GM12878 (cell line): Measurements from ENCODE around the gene ATF7. TPM values are rescaled to one million over a fixed set of nuclear protein-coding genes. Genes with fewer than 3 reads are reported as not detected.

Experiments used
- ATF7 ChIP-seq: fragments of 450-650 bp; IDR thresholded peaks from 2 replicates; pipeline ENCODE4 v1.6.1; 2016; ENCODE audit warnings: low read depth, mild to moderate bottlenecking
- BHLHE40 ChIP-seq, 2 experiments: fragments of 450-650 bp in 1 of 2; IDR thresholded peaks; 2 replicates each; pipeline ENCODE4 v1.6.1; 2011 to 2017; ENCODE audit warnings: low read depth in 2 of 2, borderline replicate concordance in 1 of 2, improper control_type of control experiment in 1 of 2, low read length in 1 of 2, mild to moderate bottlenecking in 1 of 2
- CREM ChIP-seq: IDR thresholded peaks from 2 replicates; pipeline ENCODE4 v1.6.1; 2014; ENCODE audit warnings: antibody characterized with exemption, low read depth
- EP300 ChIP-seq, 2 experiments: fragments of 150-350 bp in 1 of 2; IDR thresholded peaks; 2 replicates each; pipeline ENCODE4 v1.6.1; 2011 to 2012; ENCODE audit warnings: low read depth in 2 of 2, low read length in 2 of 2, borderline replicate concordance in 1 of 2, improper control_type of control experiment in 1 of 2, inconsistent platforms in 1 of 2; ENCODE audit not compliant: control insufficient read depth in 1 of 2
- ETV6 ChIP-seq, 2 experiments: fragments of 450-650 bp in 1 of 2; IDR thresholded peaks in 1 of 2; conservative IDR thresholded peaks in 1 of 2; 2 replicates each; pipeline ENCODE4 v1.6.1; 2014; ENCODE audit warnings: antibody characterized with exemption in 1 of 2, borderline replicate concordance in 1 of 2, low read depth in 1 of 2, mild to moderate bottlenecking in 1 of 2, moderate library complexity in 1 of 2
- HDAC6 ChIP-seq: fragments of 200-600 bp; sonication (generic); IDR thresholded peaks from one replicate; pipeline ENCODE4 v1.8.0; 2017; ENCODE audit warnings: antibody characterized with exemption; ENCODE audit not compliant: unreplicated experiment
- IKZF1 ChIP-seq: fragments of 450-650 bp; conservative IDR thresholded peaks from 2 replicates; pipeline ENCODE4 v1.6.1; 2017; ENCODE audit warnings: antibody characterized with exemption, mild to moderate bottlenecking
- MTA2 ChIP-seq: fragments of 450-650 bp; IDR thresholded peaks from 2 replicates; pipeline ENCODE4 v1.6.1; 2016; ENCODE audit warnings: low read depth, mild to moderate bottlenecking, moderate library complexity
- RAD21 ChIP-seq: IDR thresholded peaks from 2 replicates; pipeline ENCODE4 v1.6.1; 2011; ENCODE audit warnings: mild to moderate bottlenecking, low read depth, low read length, moderate library complexity; ENCODE audit not compliant: insufficient read depth
- polyA plus RNA-seq, 11 experiments: library from polyadenylated mRNA; depleted of rRNA in 4 of 11; unstranded in 6 of 11; stranded (reverse) in 5 of 11; fragments of >200 nt; fragmentation: Nextera tagmentation in 4 of 11; fragmentation: Illumina TruSeq in 1 of 11; extraction: Ambion mirVana in 4 of 11; extraction: Trizol in 1 of 11; gene quantifications; 1 replicate in 1 of 11; 2 replicates in 10 of 11; pipeline versions ENCODE4 v1.2.1 to v1.2.3, GENCODE V29; 2011 to 2016; ENCODE audit warnings: inconsistent platforms in 2 of 11, missing spikeins in 2 of 11, low read depth in 1 of 11
- total RNA-seq, 4 experiments: library from RNA; depleted of rRNA in 3 of 4; stranded (reverse); fragments of >200 nt in 3 of 4; fragmentation: Illumina TruSeq in 1 of 4; extraction: Trizol in 1 of 4; gene quantifications; 2 replicates each; pipeline versions ENCODE4 v1.2.1 to v1.2.3, GENCODE V29; 2013 to 2021
- TF ChIP-seq, protein P1 (sequence below): fragments of 450-650 bp; IDR thresholded peaks from 2 replicates; pipeline ENCODE4 v1.6.1; 2016; ENCODE audit warnings: mild to moderate bottlenecking
- TF ChIP-seq, protein P2 (sequence below): fragments of 150-350 bp; IDR thresholded peaks from 2 replicates; pipeline ENCODE4 v1.6.1; 2014; ENCODE audit warnings: mild to moderate bottlenecking, low read depth, low read length
- TF ChIP-seq, protein P3 (sequence below): fragments of 150-350 bp; IDR thresholded peaks from 2 replicates; pipeline ENCODE4 v1.6.1; 2016; ENCODE audit warnings: low read depth, low read length
- TF ChIP-seq, protein P4 (sequence below): fragments of 450-650 bp; conservative IDR thresholded peaks from 2 replicates; pipeline ENCODE4 v1.6.1; 2017; ENCODE audit warnings: mild to moderate bottlenecking, moderate library complexity
- TF ChIP-seq, protein P5 (sequence below), 3 experiments: IDR thresholded peaks in 2 of 3; conservative IDR thresholded peaks in 1 of 3; 2 replicates each; pipeline ENCODE4 v1.5.1; 2011; ENCODE audit warnings: low read depth in 3 of 3, low read length in 3 of 3, mild to moderate bottlenecking in 3 of 3, control low read depth in 2 of 3, moderate library complexity in 2 of 3, inconsistent platforms in 1 of 3, mixed read lengths in 1 of 3; ENCODE audit not compliant: control insufficient read depth in 2 of 3, insufficient read depth in 1 of 3; ENCODE audit errors: extremely low read depth in 1 of 3

ATF7 gene
- total and polyA plus RNA-seq, 10 of the 15 experiments (the other 5 are each of a cell fraction or from before 2014, with no cell fraction given): 9.1 to 30.7 (median 21.8) TPM

DNA sequence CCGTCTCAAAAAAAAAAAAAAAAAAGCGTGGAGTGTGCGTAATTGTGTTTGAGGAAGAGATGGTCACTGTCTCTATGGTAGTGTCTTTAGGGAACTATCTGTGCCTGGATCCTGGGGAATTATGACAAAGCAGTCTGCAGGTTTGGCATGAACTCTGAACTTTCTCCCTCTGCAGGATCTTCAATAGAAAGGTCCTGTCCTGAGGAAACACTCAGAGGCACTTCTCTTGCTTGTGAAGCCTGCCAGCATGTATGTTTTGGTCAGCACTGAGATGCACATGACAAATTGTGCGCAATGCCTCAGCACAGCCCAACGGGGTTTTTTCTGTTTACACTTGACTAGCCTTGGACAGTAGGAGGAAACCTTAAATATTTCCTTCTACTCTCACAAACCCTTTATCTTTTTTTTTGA is 46.6 kb downstream of the ATF7 start (continued):
- TF ChIP-seq, protein P1, sequence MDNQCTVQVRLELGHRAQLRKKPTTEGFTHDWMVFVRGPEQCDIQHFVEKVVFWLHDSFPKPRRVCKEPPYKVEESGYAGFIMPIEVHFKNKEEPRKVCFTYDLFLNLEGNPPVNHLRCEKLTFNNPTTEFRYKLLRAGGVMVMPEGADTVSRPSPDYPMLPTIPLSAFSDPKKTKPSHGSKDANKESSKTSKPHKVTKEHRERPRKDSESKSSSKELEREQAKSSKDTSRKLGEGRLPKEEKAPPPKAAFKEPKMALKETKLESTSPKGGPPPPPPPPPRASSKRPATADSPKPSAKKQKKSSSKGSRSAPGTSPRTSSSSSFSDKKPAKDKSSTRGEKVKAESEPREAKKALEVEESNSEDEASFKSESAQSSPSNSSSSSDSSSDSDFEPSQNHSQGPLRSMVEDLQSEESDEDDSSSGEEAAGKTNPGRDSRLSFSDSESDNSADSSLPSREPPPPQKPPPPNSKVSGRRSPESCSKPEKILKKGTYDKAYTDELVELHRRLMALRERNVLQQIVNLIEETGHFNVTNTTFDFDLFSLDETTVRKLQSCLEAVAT: peak; percentile 83
- peak; percentile 46; the same call in 1 of the 2 replicates for TF ChIP-seq IKZF1
- TF ChIP-seq, protein P2, sequence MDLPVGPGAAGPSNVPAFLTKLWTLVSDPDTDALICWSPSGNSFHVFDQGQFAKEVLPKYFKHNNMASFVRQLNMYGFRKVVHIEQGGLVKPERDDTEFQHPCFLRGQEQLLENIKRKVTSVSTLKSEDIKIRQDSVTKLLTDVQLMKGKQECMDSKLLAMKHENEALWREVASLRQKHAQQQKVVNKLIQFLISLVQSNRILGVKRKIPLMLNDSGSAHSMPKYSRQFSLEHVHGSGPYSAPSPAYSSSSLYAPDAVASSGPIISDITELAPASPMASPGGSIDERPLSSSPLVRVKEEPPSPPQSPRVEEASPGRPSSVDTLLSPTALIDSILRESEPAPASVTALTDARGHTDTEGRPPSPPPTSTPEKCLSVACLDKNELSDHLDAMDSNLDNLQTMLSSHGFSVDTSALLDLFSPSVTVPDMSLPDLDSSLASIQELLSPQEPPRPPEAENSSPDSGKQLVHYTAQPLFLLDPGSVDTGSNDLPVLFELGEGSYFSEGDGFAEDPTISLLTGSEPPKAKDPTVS: no peak
- TF ChIP-seq, protein P3, sequence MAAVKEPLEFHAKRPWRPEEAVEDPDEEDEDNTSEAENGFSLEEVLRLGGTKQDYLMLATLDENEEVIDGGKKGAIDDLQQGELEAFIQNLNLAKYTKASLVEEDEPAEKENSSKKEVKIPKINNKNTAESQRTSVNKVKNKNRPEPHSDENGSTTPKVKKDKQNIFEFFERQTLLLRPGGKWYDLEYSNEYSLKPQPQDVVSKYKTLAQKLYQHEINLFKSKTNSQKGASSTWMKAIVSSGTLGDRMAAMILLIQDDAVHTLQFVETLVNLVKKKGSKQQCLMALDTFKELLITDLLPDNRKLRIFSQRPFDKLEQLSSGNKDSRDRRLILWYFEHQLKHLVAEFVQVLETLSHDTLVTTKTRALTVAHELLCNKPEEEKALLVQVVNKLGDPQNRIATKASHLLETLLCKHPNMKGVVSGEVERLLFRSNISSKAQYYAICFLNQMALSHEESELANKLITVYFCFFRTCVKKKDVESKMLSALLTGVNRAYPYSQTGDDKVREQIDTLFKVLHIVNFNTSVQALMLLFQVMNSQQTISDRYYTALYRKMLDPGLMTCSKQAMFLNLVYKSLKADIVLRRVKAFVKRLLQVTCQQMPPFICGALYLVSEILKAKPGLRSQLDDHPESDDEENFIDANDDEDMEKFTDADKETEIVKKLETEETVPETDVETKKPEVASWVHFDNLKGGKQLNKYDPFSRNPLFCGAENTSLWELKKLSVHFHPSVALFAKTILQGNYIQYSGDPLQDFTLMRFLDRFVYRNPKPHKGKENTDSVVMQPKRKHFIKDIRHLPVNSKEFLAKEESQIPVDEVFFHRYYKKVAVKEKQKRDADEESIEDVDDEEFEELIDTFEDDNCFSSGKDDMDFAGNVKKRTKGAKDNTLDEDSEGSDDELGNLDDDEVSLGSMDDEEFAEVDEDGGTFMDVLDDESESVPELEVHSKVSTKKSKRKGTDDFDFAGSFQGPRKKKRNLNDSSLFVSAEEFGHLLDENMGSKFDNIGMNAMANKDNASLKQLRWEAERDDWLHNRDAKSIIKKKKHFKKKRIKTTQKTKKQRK: no peak
- no peak for TF ChIP-seq RAD21
- TF ChIP-seq ATF7: peak; percentile 40
- TF ChIP-seq ETV6 (conservative IDR thresholded peaks at IDR 0.05 in 1 of 2, IDR thresholded peaks at IDR 0.05 in 1 of 2; ENCODE audit: borderline replicate concordance in 1 of 2, low read depth in 1 of 2): peak in 1 of 2 experiments; percentile 39; a peak in 1 of 4 replicates
- TF ChIP-seq, protein P4, sequence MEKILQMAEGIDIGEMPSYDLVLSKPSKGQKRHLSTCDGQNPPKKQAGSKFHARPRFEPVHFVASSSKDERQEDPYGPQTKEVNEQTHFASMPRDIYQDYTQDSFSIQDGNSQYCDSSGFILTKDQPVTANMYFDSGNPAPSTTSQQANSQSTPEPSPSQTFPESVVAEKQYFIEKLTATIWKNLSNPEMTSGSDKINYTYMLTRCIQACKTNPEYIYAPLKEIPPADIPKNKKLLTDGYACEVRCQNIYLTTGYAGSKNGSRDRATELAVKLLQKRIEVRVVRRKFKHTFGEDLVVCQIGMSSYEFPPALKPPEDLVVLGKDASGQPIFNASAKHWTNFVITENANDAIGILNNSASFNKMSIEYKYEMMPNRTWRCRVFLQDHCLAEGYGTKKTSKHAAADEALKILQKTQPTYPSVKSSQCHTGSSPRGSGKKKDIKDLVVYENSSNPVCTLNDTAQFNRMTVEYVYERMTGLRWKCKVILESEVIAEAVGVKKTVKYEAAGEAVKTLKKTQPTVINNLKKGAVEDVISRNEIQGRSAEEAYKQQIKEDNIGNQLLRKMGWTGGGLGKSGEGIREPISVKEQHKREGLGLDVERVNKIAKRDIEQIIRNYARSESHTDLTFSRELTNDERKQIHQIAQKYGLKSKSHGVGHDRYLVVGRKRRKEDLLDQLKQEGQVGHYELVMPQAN: no peak
- no peak for TF ChIP-seq HDAC6
- peak; percentile 59; the same call in 1 of the 2 replicates for TF ChIP-seq MTA2
- TF ChIP-seq BHLHE40 (IDR thresholded peaks at IDR 0.05; ENCODE audit: borderline replicate concordance in 1 of 2, low read depth in 2 of 2, low read length in 1 of 2): peak; percentile 79; a peak in 3 of 4 replicates
- 0 out of 4 replicates have a peak, but pooled peaks of 1 of the 2 experiments have one; percentile 50 for TF ChIP-seq EP300 (IDR thresholded peaks at IDR 0.05; ENCODE audit: borderline replicate concordance in 1 of 2, control insufficient read depth in 1 of 2, low read depth in 2 of 2, low read length in 2 of 2)
- TF ChIP-seq, protein P5, sequence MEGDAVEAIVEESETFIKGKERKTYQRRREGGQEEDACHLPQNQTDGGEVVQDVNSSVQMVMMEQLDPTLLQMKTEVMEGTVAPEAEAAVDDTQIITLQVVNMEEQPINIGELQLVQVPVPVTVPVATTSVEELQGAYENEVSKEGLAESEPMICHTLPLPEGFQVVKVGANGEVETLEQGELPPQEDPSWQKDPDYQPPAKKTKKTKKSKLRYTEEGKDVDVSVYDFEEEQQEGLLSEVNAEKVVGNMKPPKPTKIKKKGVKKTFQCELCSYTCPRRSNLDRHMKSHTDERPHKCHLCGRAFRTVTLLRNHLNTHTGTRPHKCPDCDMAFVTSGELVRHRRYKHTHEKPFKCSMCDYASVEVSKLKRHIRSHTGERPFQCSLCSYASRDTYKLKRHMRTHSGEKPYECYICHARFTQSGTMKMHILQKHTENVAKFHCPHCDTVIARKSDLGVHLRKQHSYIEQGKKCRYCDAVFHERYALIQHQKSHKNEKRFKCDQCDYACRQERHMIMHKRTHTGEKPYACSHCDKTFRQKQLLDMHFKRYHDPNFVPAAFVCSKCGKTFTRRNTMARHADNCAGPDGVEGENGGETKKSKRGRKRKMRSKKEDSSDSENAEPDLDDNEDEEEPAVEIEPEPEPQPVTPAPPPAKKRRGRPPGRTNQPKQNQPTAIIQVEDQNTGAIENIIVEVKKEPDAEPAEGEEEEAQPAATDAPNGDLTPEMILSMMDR (IDR thresholded peaks at IDR 0.05 in 2 of 3, conservative IDR thresholded peaks at IDR 0.05 in 1 of 3; ENCODE audit: control insufficient read depth in 2 of 3, extremely low read depth in 1 of 3, insufficient read depth in 1 of 3, low read depth in 3 of 3, low read length in 3 of 3): no peak; a peak in 1 of 6 replicates
- no peak for TF ChIP-seq CREM
